HepG2 (cell line): Measurements from ENCODE around the gene PALMD. TPM values are rescaled to one million over a fixed set of nuclear protein-coding genes. Genes with fewer than 3 reads are reported as not detected.

Source experiments
- ATAC-seq: fragments of 200-7000 bp; cut with Tn5 transposase; 3 replicates; pipeline ENCODE4 v1.9.1; 2020; ENCODE audit warnings: mild to moderate bottlenecking, moderate library complexity
- BruUV-seq: library from RNA; stranded (reverse); fragments of 400-500 nt; replicated peaks from 2 replicates; lab custom pipeline; 2021; lab: Mats Ljungman, UMichigan
- CTCF ChIA-PET: fragments of 300-600 bp; formaldehyde crosslinking; extraction: SDS; loops from one replicate; lab custom pipeline; 2021; ENCODE audit warnings: low total read pairs, inconsistent platforms, low intra/inter-chr PET ratio; lab: Yijun Ruan, JAX
- POLR2A ChIA-PET: fragments of 350-600 bp; sonication (Branson Sonifier 250); formaldehyde crosslinking; loops from one replicate; lab custom pipeline; 2020; ENCODE audit warnings: antibody characterized with exemption, inconsistent platforms; lab: Yijun Ruan, JAX
- DNase-seq: peaks from one replicate; pipeline ENCODE4 v3.0.0-alpha.2; 2015; ENCODE audit warnings: low spot score
- FAIRE-seq: peaks from 3 replicates; lab custom pipeline; 2011; peaks lifted over from hg19 to GRCh38; lab: Jason Lieb, UNC
- H2AFZ ChIP-seq: one replicate; pipeline ENCODE4 v1.6.1; 2011; ENCODE audit warnings: low read length, inconsistent platforms
- H3K27ac ChIP-seq: fragments of 300-600 bp; 3 replicates; pipeline ENCODE4 v1.8.0; 2011; ENCODE audit warnings: mixed run types, mild to moderate bottlenecking, mixed read lengths, low read length, inconsistent platforms; ENCODE audit not compliant: insufficient read depth; ENCODE audit errors: extremely low read length
- H3K27me3 ChIP-seq, 2 experiments: fragments of 200-600 bp in 1 of 2; 2 replicates in 1 of 2; 3 replicates in 1 of 2; pipeline versions ENCODE4 v1.6.0 to v1.8.0; 2011; ENCODE audit warnings: low read length in 2 of 2, mild to moderate bottlenecking in 2 of 2, moderate library complexity in 2 of 2, inconsistent platforms in 1 of 2; ENCODE audit not compliant: insufficient read depth in 2 of 2, control insufficient read depth in 1 of 2
- H3K36me3 ChIP-seq, 2 experiments: fragments of 200-600 bp in 1 of 2; replicated peaks in 1 of 2; 2 replicates in 1 of 2; 3 replicates in 1 of 2; pipeline versions ENCODE4 v1.5.1 to v1.8.0; 2011; ENCODE audit warnings: low read length in 2 of 2, inconsistent platforms in 1 of 2; ENCODE audit not compliant: insufficient read depth in 2 of 2, control insufficient read depth in 1 of 2
- H3K4me1 ChIP-seq: 2 replicates; pipeline ENCODE4 v1.5.1; 2012; ENCODE audit warnings: low read length, inconsistent platforms; ENCODE audit not compliant: insufficient read depth
- H3K4me2 ChIP-seq: 2 replicates; pipeline ENCODE4 v1.6.0; 2011; ENCODE audit warnings: low read depth, low read length, inconsistent platforms
- H3K4me3 ChIP-seq, 3 experiments: fragments of 200-600 bp in 1 of 3; sonication (generic), shearing (Covaris generic) in 1 of 3; replicated peaks in 1 of 3; 2 replicates each; pipeline ENCODE4 v1.5.1; 2011 to 2016; ENCODE audit warnings: low read length in 3 of 3, inconsistent platforms in 2 of 3, low read depth in 2 of 3, mild to moderate bottlenecking in 2 of 3, control low read depth in 1 of 3, mixed read lengths in 1 of 3; ENCODE audit not compliant: insufficient read depth in 1 of 3
- H3K79me2 ChIP-seq: one replicate; pipeline ENCODE4 v1.6.1; 2011; ENCODE audit warnings: low read length, inconsistent platforms; ENCODE audit not compliant: insufficient read depth
- H3K9ac ChIP-seq: 2 replicates; pipeline ENCODE4 v1.6.0; 2011; ENCODE audit warnings: mild to moderate bottlenecking, low read depth, low read length, inconsistent platforms; ENCODE audit not compliant: insufficient read depth
- H3K9me3 ChIP-seq: 2 replicates; pipeline ENCODE4 v1.5.1; 2012; ENCODE audit warnings: mild to moderate bottlenecking, low read length
- H4K20me1 ChIP-seq: 2 replicates; pipeline ENCODE4 v1.6.0; 2011; ENCODE audit warnings: inconsistent platforms, mild to moderate bottlenecking, low read length, moderate library complexity; ENCODE audit not compliant: insufficient read depth
- CAMTA2 ChIP-seq: sonication (generic); formaldehyde crosslinking; IDR thresholded peaks from 2 replicates; pipeline ENCODE4 v1.4.0; 2020; ENCODE audit warnings: mild to moderate bottlenecking, missing genetic modification reagents, borderline replicate concordance
- CBX1 ChIP-seq: IDR thresholded peaks from one replicate; pipeline ENCODE4 v1.6.1; 2016; ENCODE audit warnings: antibody characterized with exemption, low read depth
- KDM6A ChIP-seq: IDR thresholded peaks from 2 replicates; pipeline ENCODE4 v1.6.1; 2016; ENCODE audit warnings: low read depth
- MEIS1 ChIP-seq: sonication (generic); formaldehyde crosslinking; IDR thresholded peaks from 2 replicates; pipeline ENCODE4 v1.9.0; 2021; ENCODE audit warnings: mild to moderate bottlenecking, missing genetic modification reagents, moderate library complexity, borderline replicate concordance
- ZKSCAN1 ChIP-seq: fragments of 150-350 bp; IDR thresholded peaks from 2 replicates; pipeline ENCODE4 v1.6.1; 2014; ENCODE audit warnings: low read length
- ZNF224 ChIP-seq: sonication (generic); formaldehyde crosslinking; IDR thresholded peaks from 2 replicates; pipeline ENCODE4 v1.5.0; 2020; ENCODE audit warnings: mild to moderate bottlenecking, missing genetic modification reagents
- ZNF652 ChIP-seq: IDR thresholded peaks from 2 replicates; pipeline ENCODE4 v1.6.1; 2016; ENCODE audit warnings: low read depth, borderline replicate concordance
- ZSCAN21 ChIP-seq: sonication (generic); formaldehyde crosslinking; IDR thresholded peaks from 2 replicates; pipeline ENCODE4 v1.8.0; 2022; ENCODE audit warnings: mild to moderate bottlenecking, missing genetic modification reagents, moderate library complexity, borderline replicate concordance
- WGBS: methylation state at CpG from one replicate; pipeline ENCODE4 v1.1.6; 2017; ENCODE audit warnings: low lambda C conversion rate; 5-methylcytosine and 5-hydroxymethylcytosine counted together
- in situ Hi-C: cut with HindIII; loops from 2 replicates; pipeline ENCODE4 v1.10.0; 2017; ENCODE audit warnings: low pct_unique_long_range_greater_than_20kb; ENCODE audit not compliant: extremely low pct_ligation_motif_present
- intact Hi-C: fragments of 100-400 bp; cut with micrococcal nuclease; formaldehyde crosslinking; loops from one replicate; pipeline ENCODE4 v1.10.0; 2022; ENCODE audit not compliant: unreplicated experiment
- polyA plus RNA-seq, 8 experiments: library from polyadenylated mRNA; depleted of rRNA in 3 of 8; stranded (reverse) in 7 of 8; unstranded in 1 of 8; fragments of >200 nt; fragmentation: Illumina TruSeq in 4 of 8; extraction: Trizol in 4 of 8; gene quantifications; 2 replicates each; pipeline versions ENCODE4 v1.2.1 to v1.2.3, GENCODE V29; 2011 to 2016; ENCODE audit warnings: low read depth in 4 of 8, missing spikeins in 1 of 8, mixed read lengths in 1 of 8; ENCODE audit not compliant: insufficient read depth in 1 of 8
- total RNA-seq, 5 experiments: library from RNA; depleted of rRNA; stranded (reverse); fragments of >200 nt; fragmentation: Illumina TruSeq; extraction: Trizol; gene quantifications; 2 replicates each; pipeline ENCODE4 v1.2.3, GENCODE V29; 2016; ENCODE audit warnings: low read depth in 1 of 5
- TF ChIP-seq, protein P1 (sequence below): sonication (generic); formaldehyde crosslinking; IDR thresholded peaks from 2 replicates; pipeline ENCODE4 v1.5.0; 2020; ENCODE audit warnings: mild to moderate bottlenecking, missing genetic modification reagents
- TF ChIP-seq, protein P2 (sequence below): sonication (generic); formaldehyde crosslinking; IDR thresholded peaks from 2 replicates; pipeline ENCODE4 v1.8.0; 2022; ENCODE audit warnings: missing genetic modification reagents, mild to moderate bottlenecking, inconsistent platforms, borderline replicate concordance

Gene PALMD
- total and polyA plus RNA-seq, 2 of the 13 experiments (the other 11 are each of a cell fraction or from before 2014, with no cell fraction given): 5.5 to 31.1 TPM

DNA sequence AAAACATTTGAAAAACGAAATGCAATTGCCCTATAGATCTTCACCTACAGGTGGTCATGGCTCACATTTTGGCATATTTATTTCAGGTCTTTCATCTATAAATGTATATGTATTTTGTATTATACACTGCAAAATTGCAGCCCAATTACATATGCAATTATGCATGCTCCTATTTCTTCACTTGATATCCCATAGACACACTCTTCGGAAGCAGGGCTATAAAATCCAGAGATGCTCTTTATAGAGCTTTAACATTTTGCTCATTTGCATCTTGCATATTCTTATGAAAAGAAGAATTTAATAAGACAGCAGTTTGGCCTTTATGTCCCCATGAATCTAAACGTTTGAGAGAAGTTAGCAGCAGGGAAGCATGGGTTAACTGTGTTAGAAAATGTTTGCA is 44.7 kb upstream of the PALMD start:
- Histone ChIP-seq H2AFZ (no peak overlapping the region), H3K36me3 (no peaks in the 10 kb centered on the region), H3K4me2 (no peak overlapping the region; the same call in 1 of the 2 replicates)
- no peak for DNase-seq
- TF ChIP-seq ZNF224 (CRISPR knock-in tag): no peak
- TF ChIP-seq ZNF652 (CRISPR knock-in tag): peak; percentile 79
- TF ChIP-seq KDM6A (CRISPR knock-in tag): no peak
- no peak for TF ChIP-seq CAMTA2 (CRISPR knock-in tag)
- TF ChIP-seq, all 625 proteins: peak for 1
- BruUV-seq: no TSS peak
- H3K27ac ChIP-seq: peak overlapping the region; percentile 53
- no peak for ATAC-seq
- in situ Hi-C loops (no loop called here), intact Hi-C loops (loop anchor here (5.0 kb wide), 2 partner anchors 34 to 46 kb away; partner anchors contain the start of gene PALMD)
- no peaks in the 10 kb centered on the region for H4K20me1 ChIP-seq
- no peak overlapping the region for H3K9ac ChIP-seq
- H3K79me2 ChIP-seq: no peaks in the 10 kb centered on the region
- no peaks in the 10 kb centered on the region for H3K27me3 ChIP-seq
- CTCF ChIA-PET: no interaction called here
- H3K4me3 ChIP-seq: no peak overlapping the region
- FAIRE-seq: no peak
- no peaks in the 10 kb centered on the region for H3K9me3 ChIP-seq
- POLR2A ChIA-PET: interaction anchor here (3.1 to 3.7 kb wide), 2 partner anchors 12 to 46 kb away, joined by 19 to 24 read pairs; partner anchors contain the start of gene PALMD
- peaks cover 60% of the 10 kb centered on the region for H3K4me1 ChIP-seq
- 63% methylated on average over 3 of the region's 3 CpGs for WGBS

DNA sequence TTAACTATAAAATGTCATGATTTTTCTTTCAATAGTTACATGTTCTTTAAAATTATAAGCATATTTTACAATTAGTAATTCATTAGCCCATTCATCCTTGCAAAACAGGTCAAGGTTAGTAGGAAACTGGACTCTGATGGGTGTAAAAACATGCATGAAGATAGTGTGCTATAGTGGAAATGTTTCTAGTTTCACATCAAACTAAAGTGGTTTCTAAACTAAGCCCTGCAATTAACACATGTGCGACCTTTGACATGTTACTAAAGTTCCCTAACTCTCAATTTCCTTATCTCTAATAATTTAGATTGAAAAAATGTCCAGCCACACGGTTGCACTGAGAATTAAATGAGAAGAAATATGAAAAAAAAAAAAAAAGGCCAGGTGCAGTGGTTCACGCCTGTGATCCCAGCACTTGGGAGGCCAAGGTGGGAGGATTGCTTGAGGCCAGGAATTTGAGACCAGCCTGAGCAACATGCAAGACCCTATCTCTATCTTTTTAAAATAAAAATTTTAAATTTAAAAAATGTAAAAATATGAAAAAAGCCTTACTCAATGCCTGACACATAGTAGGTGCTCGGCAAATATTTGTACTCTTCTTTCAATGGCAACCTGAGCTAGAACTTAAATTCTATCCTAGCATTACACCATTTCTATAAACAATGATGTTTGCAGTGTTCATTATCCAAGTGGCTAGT is 44.1 kb upstream of the PALMD start:
- no peaks in the 10 kb centered on the region for H3K36me3 ChIP-seq
- no peaks in the 10 kb centered on the region for H4K20me1 ChIP-seq
- peaks cover 60% of the 10 kb centered on the region for H3K4me1 ChIP-seq
- intact Hi-C loops: loop anchor here (5.0 kb wide), 2 partner anchors 35 to 45 kb away; partner anchors contain the start of gene PALMD
- FAIRE-seq (no peak), ATAC-seq (no peak), DNase-seq (no peak)
- H3K79me2 ChIP-seq: no peaks in the 10 kb centered on the region
- no TSS peak for BruUV-seq
- TF ChIP-seq, protein P1, sequence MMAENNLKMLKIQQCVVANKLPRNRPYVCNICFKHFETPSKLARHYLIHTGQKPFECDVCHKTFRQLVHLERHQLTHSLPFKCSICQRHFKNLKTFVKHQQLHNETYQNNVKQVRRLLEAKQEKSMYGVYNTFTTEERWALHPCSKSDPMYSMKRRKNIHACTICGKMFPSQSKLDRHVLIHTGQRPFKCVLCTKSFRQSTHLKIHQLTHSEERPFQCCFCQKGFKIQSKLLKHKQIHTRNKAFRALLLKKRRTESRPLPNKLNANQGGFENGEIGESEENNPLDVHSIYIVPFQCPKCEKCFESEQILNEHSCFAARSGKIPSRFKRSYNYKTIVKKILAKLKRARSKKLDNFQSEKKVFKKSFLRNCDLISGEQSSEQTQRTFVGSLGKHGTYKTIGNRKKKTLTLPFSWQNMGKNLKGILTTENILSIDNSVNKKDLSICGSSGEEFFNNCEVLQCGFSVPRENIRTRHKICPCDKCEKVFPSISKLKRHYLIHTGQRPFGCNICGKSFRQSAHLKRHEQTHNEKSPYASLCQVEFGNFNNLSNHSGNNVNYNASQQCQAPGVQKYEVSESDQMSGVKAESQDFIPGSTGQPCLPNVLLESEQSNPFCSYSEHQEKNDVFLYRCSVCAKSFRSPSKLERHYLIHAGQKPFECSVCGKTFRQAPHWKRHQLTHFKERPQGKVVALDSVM (CRISPR knock-in tag): peak; percentile 30; the same call in 1 of the 2 replicates
- TF ChIP-seq CBX1 (no peak), MEIS1 (CRISPR knock-in tag) (no peak), ZKSCAN1 (peak; percentile 86), ZSCAN21 (CRISPR knock-in tag) (no peak)
- TF ChIP-seq, protein P2, sequence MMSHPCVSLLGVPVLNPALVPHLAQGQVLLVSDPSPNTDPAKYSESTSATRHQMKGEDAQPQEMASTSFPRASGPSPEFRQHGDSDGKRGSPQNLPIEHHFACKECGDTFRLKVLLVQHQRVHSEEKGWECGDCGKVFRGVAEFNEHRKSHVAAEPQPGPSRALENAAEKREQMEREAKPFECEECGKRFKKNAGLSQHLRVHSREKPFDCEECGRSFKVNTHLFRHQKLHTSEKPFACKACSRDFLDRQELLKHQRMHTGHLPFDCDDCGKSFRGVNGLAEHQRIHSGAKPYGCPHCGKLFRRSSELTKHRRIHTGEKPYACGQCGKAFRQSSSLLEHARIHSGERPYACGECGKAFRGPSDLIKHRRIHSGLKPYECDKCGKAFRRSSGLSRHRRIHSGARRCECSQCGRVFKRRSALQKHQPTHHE: no peak
- H2AFZ ChIP-seq: no peak overlapping the region
- H3K9me3 ChIP-seq: no peaks in the 10 kb centered on the region
- H3K4me2 ChIP-seq: no peak overlapping the region
- CTCF ChIA-PET: no interaction called here
- no peak overlapping the region for H3K4me3 ChIP-seq
- in situ Hi-C loops: no loop called here
- WGBS: 92% methylated on average over 4 of the region's 4 CpGs
- peak overlapping the region; percentile 53 for H3K27ac ChIP-seq
- no peaks in the 10 kb centered on the region for H3K27me3 ChIP-seq
- no peak overlapping the region for H3K9ac ChIP-seq
- POLR2A ChIA-PET: interaction anchor here (3.7 kb wide), 1 partner anchor 45 kb away, joined by 19 read pairs; the partner anchor contains the start of gene PALMD
